ENCODE results near the gene RAP2B.

The RAP2B gene

DNA sequence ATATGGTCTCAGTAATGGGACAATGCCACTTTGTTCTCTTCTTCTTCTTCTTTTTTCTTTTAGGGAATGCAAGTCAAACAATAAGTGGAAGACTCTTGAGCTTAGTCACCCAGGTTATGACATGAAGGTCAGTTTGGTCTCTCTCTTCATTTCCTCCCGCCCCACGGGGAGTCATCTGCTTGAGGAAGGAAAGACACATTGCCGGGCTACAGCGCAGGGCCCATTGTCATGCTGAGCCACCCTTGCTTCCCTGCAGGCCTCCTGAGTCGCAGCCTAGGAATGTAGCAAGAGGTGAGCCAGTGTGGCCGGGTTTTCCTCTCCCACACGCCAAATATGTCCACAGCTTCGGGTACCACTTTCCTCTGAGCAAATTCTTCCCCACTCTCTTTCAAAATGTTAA, 47.6 kb downstream of the RAP2B start:
- DNase-seq = peak; percentile 75

GRCh38 chr3:153210146-153210545, 48.1 kb downstream of the RAP2B start:
- DNase-seq = peak; percentile 40

- no peak for DNase-seq
Measured at GRCh38 chr3:153210660-153211059, 48.6 kb downstream of the RAP2B start.

GRCh38 chr3:153215497-153215896, 53.5 kb downstream of the RAP2B start:
- no peak for DNase-seq

- peak; percentile 88 for DNase-seq
Measured at GRCh38 chr3:153215966-153216365, 53.9 kb downstream of the RAP2B start.

DNA sequence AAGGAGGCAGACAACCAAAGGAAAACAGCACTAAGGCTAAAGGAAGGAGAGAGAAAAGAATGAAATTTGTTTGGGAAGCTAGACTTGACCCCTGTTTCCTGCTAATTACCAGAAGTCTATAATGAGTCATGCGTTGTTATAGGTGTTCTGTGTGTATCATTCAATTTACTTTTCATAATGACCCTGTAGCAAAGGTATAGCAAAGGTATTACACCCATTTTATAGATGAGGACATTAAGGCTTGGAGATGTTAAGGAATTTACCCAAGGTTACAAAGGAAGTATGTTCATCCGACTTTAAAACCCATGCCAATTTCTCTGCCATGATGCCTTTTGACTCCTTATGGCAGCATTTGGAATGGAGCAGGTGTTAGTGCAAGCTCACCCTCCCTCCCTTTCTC, 54.9 kb downstream of the RAP2B start:
- no peak for DNase-seq

DNA sequence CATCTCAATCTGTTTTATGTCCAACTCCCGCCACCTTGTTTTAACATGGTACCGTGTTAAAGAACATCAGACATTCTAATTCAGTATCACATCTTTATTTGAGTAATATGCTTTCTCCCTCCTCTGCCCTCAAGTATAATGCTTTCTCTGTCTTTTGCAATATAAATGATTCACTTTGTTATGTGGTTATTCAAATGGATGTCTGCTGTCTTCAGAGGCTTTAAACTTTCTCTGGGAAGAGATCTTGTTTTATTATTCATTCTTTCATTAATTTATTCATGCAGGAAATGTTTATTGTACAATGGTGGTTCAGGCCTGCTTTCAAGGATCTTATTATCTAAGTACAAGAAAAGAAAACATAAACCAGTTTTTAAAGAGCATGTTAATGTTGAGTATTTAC, 57.1 kb downstream of the RAP2B start:
- DNase-seq = peak; percentile 47
